ENCODE results near the gene KRT5. TPM values are rescaled to one million over a fixed set of nuclear protein-coding genes. Genes with fewer than 3 reads are reported as not detected.
A peak's percentile ranks its signal among the peaks of the same experiment; 100 is the strongest.

The KRT5 gene
- polyA plus RNA-seq, 1 experiment: not detected

DNA sequence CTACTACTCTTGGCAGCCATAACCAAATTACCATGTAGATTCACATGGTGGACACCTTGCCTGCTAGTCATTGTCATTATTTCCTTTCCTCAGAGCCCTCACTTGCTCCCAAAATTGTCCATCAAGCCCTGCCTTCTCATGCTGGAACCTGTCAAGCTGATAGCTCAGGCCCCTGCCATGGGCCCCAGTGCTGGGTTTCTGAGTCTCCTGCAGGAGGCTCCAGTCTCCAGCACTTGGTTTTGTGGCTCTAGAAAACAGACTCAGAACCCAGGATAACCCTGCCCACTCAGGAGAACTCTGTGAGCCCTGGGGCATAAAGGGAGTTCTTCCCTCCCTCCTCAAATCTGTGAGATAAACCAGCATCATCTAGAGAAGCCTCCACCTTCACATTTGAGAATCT lies 22.0 kb upstream of the KRT5 start:
- Histone ChIP-seq H3K27me3 (ENCODE audit: control insufficient read depth, insufficient read depth, low read length) (peaks cover 9% of the 10 kb centered on the region), H3K9me3 (ENCODE audit: control insufficient read depth, insufficient read depth, low read length) (no peaks in the 10 kb centered on the region; the same call in 1 of the 2 replicates), H3K4me3 (ENCODE audit: low read depth, low read length) (no peak overlapping the region), H3K27ac (ENCODE audit: low read depth, low read length) (no peak overlapping the region)
- ChIA-PET POLR2A (no interaction called here), CTCF (no interaction called here)
- no peak for DNase-seq (ENCODE audit: low read depth, low spot score)
- TF ChIP-seq, protein P1, sequence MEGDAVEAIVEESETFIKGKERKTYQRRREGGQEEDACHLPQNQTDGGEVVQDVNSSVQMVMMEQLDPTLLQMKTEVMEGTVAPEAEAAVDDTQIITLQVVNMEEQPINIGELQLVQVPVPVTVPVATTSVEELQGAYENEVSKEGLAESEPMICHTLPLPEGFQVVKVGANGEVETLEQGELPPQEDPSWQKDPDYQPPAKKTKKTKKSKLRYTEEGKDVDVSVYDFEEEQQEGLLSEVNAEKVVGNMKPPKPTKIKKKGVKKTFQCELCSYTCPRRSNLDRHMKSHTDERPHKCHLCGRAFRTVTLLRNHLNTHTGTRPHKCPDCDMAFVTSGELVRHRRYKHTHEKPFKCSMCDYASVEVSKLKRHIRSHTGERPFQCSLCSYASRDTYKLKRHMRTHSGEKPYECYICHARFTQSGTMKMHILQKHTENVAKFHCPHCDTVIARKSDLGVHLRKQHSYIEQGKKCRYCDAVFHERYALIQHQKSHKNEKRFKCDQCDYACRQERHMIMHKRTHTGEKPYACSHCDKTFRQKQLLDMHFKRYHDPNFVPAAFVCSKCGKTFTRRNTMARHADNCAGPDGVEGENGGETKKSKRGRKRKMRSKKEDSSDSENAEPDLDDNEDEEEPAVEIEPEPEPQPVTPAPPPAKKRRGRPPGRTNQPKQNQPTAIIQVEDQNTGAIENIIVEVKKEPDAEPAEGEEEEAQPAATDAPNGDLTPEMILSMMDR (IDR thresholded peaks at IDR 0.05; ENCODE audit: low read depth, low read length): no peak

DNA sequence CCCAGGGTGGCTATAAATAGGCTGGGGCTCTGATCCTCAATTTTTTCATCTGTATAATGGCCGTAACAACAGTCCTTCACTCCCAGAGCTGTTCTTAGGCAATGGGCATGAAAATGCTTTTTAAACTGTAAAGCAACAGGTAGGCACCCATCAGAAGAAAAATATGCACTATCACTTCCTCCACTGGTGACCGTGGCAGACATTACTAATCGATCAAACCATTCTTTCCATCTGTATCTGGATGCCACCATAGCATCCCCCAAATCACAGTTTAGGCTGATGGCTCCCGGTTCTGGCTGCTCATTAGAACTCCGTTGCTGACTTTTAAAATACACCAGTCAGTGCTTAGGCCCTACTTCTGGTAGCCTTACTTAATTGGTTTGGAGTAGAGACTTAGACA lies 21.5 kb upstream of the KRT5 start:
- no peak for DNase-seq (ENCODE audit: low read depth, low spot score)
- H3K4me3 ChIP-seq (ENCODE audit: low read depth, low read length): no peak overlapping the region
- peaks cover 11% of the 10 kb centered on the region for H3K27me3 ChIP-seq (ENCODE audit: control insufficient read depth, insufficient read depth, low read length)
- CTCF ChIA-PET: no interaction called here
- TF ChIP-seq, protein P1 (IDR thresholded peaks at IDR 0.05; ENCODE audit: low read depth, low read length): no peak
- POLR2A ChIA-PET: no interaction called here
- no peaks in the 10 kb centered on the region; the same call in 1 of the 2 replicates for H3K9me3 ChIP-seq (ENCODE audit: control insufficient read depth, insufficient read depth, low read length)
- no peak overlapping the region for H3K27ac ChIP-seq (ENCODE audit: low read depth, low read length)

DNA sequence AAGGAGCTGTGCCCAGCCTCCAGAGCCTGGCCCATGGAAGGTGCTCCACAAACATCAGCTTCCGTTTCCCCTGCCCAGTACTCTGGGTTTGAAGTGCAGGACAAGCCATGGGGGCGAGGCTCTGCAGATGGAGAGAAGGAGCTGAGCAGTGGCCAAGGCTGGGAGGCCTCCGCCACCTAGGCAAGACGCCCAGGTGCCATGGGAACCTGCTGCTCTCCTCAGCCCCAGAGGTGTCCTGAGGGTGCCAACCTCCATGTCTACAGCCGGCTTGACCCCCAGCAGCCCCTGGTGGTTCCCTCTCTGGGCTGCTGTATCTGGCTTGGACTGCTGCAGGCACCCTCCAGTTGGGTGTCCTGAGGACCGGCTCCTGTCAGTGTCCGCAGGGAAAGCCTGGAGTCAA lies 20.3 kb upstream of the KRT5 start:
- no peak overlapping the region for H3K27ac ChIP-seq (ENCODE audit: low read depth, low read length)
- TF ChIP-seq, protein P1 (IDR thresholded peaks at IDR 0.05; ENCODE audit: low read depth, low read length): no peak
- ChIA-PET CTCF (interaction anchor here (0.7 kb wide), 1 partner anchor 236 kb away, joined by 4 read pairs; no protein-coding TSS in a partner anchor), POLR2A (no interaction called here)
- H3K9me3 ChIP-seq (ENCODE audit: control insufficient read depth, insufficient read depth, low read length): no peaks in the 10 kb centered on the region
- H3K27me3 ChIP-seq (ENCODE audit: control insufficient read depth, insufficient read depth, low read length): peaks cover 5% of the 10 kb centered on the region
- no peak for DNase-seq (ENCODE audit: low read depth, low spot score)
- no peak overlapping the region for H3K4me3 ChIP-seq (ENCODE audit: low read depth, low read length)

DNA sequence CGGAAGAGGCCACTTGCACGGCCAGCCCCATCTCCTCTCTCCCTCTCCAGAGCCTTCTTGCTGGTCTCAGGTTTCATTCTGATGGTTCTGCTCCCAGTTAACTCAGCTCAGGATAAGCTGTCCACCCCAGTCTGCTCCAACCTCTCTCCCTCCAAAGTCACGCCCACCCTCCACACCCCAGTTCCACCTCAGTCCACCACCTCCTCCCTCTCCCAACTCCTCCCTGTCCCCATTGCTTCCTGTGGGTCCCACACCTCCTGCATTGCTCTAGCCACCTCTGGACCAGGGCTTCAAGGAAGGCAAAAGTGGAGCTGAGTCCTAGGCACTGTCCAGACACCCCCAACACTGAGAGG lies 19.6 kb upstream of the KRT5 start:
- CTCF ChIA-PET: interaction anchor here (0.7 kb wide), 1 partner anchor 236 kb away, joined by 4 read pairs; no protein-coding TSS in a partner anchor
- H3K9me3 ChIP-seq (ENCODE audit: control insufficient read depth, insufficient read depth, low read length): no peaks in the 10 kb centered on the region

DNA sequence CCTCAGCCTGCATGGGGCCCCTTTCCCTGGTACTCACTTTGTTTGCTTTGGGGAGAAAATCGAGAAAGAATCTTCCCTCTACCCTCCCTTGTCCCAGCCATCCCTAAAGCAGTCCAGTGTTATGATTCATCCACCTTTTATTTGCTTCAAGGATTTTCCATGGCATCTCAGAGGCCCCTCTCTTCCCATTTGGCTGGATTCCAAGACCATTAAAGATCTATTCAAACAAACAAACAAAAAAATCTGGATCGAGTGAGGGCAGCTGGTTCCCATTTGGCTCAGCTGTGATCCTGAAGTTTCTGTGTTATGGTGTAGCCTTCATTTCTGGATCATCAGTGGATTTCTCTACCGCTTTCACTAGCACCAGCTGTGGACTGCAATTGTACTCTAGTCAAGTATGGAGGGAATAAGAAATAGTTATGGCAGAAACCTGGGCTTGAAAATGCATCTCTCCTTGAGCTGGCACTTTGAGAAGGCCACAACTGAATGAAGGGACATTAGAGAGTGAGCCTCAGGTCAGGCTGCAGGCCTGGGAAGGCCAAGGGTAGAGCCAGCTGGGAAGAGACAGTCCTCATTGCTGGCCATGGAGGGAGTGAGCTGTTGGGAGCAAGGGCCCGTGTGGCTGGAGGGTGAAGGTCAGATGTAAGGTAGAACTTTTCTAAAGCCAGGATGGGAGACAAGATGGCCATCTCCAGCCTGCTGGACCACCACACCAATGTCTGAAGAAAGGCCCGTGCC lies 19.1 kb upstream of the KRT5 start:
- TF ChIP-seq, protein P1 (IDR thresholded peaks at IDR 0.05; ENCODE audit: low read depth, low read length): no peak
- ChIA-PET POLR2A (no interaction called here), CTCF (no interaction called here)
- peaks cover 6% of the 10 kb centered on the region for H3K27me3 ChIP-seq (ENCODE audit: control insufficient read depth, insufficient read depth, low read length)
- H3K4me3 ChIP-seq (ENCODE audit: low read depth, low read length): no peak overlapping the region
- H3K9me3 ChIP-seq (ENCODE audit: control insufficient read depth, insufficient read depth, low read length): no peaks in the 10 kb centered on the region
- DNase-seq (ENCODE audit: low read depth, low spot score): peak; percentile 6
- no peak overlapping the region for H3K27ac ChIP-seq (ENCODE audit: low read depth, low read length)

More for the DNA sequence above, 19.6 kb upstream of the KRT5 start:
- no peak overlapping the region for H3K4me3 ChIP-seq (ENCODE audit: low read depth, low read length)
- TF ChIP-seq, protein P1 (IDR thresholded peaks at IDR 0.05; ENCODE audit: low read depth, low read length): no peak
- DNase-seq (ENCODE audit: low read depth, low spot score): no peak
- H3K27me3 ChIP-seq (ENCODE audit: control insufficient read depth, insufficient read depth, low read length): peaks cover 5% of the 10 kb centered on the region
- no peak overlapping the region for H3K27ac ChIP-seq (ENCODE audit: low read depth, low read length)
- POLR2A ChIA-PET: no interaction called here

Data from AG04450 (cell line).